ENCODE data around the gene STUB1.

The STUB1 gene

DNA sequence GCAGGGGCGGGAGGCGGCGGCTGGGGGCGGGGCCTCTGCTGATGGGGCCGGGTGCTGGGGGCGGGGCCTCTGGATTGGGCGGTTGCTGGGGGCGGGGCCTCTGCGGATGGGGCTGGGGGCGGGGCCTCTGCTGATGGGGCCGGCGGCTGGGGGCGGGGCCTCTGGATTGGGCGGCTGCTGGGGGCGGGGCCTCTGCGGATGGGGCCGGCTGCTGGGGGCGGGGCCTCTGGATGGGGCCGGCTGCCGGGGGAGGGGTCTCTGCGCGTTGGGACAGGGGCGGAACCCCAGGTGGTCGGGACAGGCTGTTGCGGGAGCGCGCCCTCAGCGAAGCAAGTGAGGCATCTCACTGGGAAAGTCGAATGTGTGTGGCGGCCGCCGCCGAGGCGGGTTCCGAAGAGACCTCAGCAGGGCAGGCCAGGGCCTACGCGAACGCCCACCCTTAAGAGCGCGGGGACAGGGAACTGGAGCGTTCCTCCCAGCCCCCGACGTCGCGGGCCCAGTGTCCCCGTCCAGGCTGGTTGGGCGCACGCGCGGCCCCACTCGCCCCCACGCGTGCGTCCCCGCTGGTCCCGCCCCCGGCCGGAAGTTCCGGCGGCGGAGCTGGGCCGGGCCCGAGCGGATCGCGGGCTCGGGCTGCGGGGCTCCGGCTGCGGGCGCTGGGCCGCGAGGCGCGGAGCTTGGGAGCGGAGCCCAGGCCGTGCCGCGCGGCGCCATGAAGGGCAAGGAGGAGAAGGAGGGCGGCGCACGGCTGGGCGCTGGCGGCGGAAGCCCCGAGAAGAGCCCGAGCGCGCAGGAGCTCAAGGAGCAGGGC, at the start of gene STUB1:
STUB1 (plus strand) TSS at position 597 of the 811 bp plus-strand sequence; CDS start at position 713, 116 bp downstream.
- CTCF ChIA-PET, result no interaction called here
- POLR2A ChIA-PET, result interaction anchor here (0.6 to 3.0 kb wide), 11 partner anchors 7 to 111 kb away, joined by 3 to 33 read pairs (median 5); partner anchors contain the start of genes ANTKMT, WDR24 and WDR90
- DNase-seq (ENCODE audit: extremely low spot score), result peak; percentile 80
- TF ChIP-seq SUZ12 (IDR thresholded peaks at IDR 0.05) (no peak), FOXM1 (IDR thresholded peaks at IDR 0.05; ENCODE audit: borderline replicate concordance) (0 out of 2 replicates have a peak, but pooled peaks have one; percentile 12), TARDBP (IDR thresholded peaks at IDR 0.05) (0 out of 2 replicates have a peak, but pooled peaks have one; percentile 28), SP1 (IDR thresholded peaks at IDR 0.05) (no peak), ARNT (IDR thresholded peaks at IDR 0.05) (no peak), NFRKB (IDR thresholded peaks at IDR 0.05) (no peak), ZNF384 (IDR thresholded peaks at IDR 0.05) (no peak), FOXK2 (IDR thresholded peaks at IDR 0.05) (no peak), PKNOX1 (IDR thresholded peaks at IDR 0.05) (no peak), ELF4 (IDR thresholded peaks at IDR 0.05) (no peak), FOXA1 (IDR thresholded peaks at IDR 0.05) (no peak), LEF1 (IDR thresholded peaks at IDR 0.05; ENCODE audit: borderline replicate concordance) (no peak), BHLHE40 (IDR thresholded peaks at IDR 0.05; ENCODE audit: borderline replicate concordance) (no peak), CTBP1 (IDR thresholded peaks at IDR 0.05; ENCODE audit: borderline replicate concordance) (no peak), HDGF (IDR thresholded peaks at IDR 0.05; ENCODE audit: borderline replicate concordance) (no peak), L3MBTL2 (conservative IDR thresholded peaks at IDR 0.05) (no peak)

- ChIA-PET POLR2A (no interaction called here), CTCF (no interaction called here)
- no peak for TF ChIP-seq ZNF384 (IDR thresholded peaks at IDR 0.05)
- TF ChIP-seq L3MBTL2 (conservative IDR thresholded peaks at IDR 0.05), result no peak
- no peak for TF ChIP-seq FOXK2 (IDR thresholded peaks at IDR 0.05)
- no peak for TF ChIP-seq ARNT (IDR thresholded peaks at IDR 0.05)
- TF ChIP-seq HDGF (IDR thresholded peaks at IDR 0.05; ENCODE audit: borderline replicate concordance), result no peak
- no peak for TF ChIP-seq SP1 (IDR thresholded peaks at IDR 0.05)
- no peak for TF ChIP-seq BHLHE40 (IDR thresholded peaks at IDR 0.05; ENCODE audit: borderline replicate concordance)
- no peak for TF ChIP-seq TARDBP (IDR thresholded peaks at IDR 0.05)
- TF ChIP-seq FOXA1 (IDR thresholded peaks at IDR 0.05), result no peak
- no peak for TF ChIP-seq SUZ12 (IDR thresholded peaks at IDR 0.05)
- no peak for TF ChIP-seq ELF4 (IDR thresholded peaks at IDR 0.05)
- no peak for TF ChIP-seq FOXM1 (IDR thresholded peaks at IDR 0.05; ENCODE audit: borderline replicate concordance)
- TF ChIP-seq PKNOX1 (IDR thresholded peaks at IDR 0.05), result no peak
- TF ChIP-seq LEF1 (IDR thresholded peaks at IDR 0.05; ENCODE audit: borderline replicate concordance), result no peak
- no peak for TF ChIP-seq NFRKB (IDR thresholded peaks at IDR 0.05)
- no peak for TF ChIP-seq CTBP1 (IDR thresholded peaks at IDR 0.05; ENCODE audit: borderline replicate concordance)
- DNase-seq (ENCODE audit: extremely low spot score), result no peak
Observed at GRCh38 chr16:630815-631405, 49.3 kb upstream of the STUB1 start, which contains the start of gene WFIKKN1. Gene WFIKKN1 (plus strand): TSS chr16:630985. CDS start chr16:631254, 269 bp downstream.

- ChIA-PET CTCF (no interaction called here), POLR2A (no interaction called here)
- TF ChIP-seq ZNF384 (IDR thresholded peaks at IDR 0.05) (no peak), LEF1 (IDR thresholded peaks at IDR 0.05; ENCODE audit: borderline replicate concordance) (no peak), BHLHE40 (IDR thresholded peaks at IDR 0.05; ENCODE audit: borderline replicate concordance) (no peak), FOXA1 (IDR thresholded peaks at IDR 0.05) (no peak), L3MBTL2 (conservative IDR thresholded peaks at IDR 0.05) (no peak), HDGF (IDR thresholded peaks at IDR 0.05; ENCODE audit: borderline replicate concordance) (no peak), ELF4 (IDR thresholded peaks at IDR 0.05) (no peak), FOXK2 (IDR thresholded peaks at IDR 0.05) (no peak), TARDBP (IDR thresholded peaks at IDR 0.05) (no peak), ARNT (IDR thresholded peaks at IDR 0.05) (no peak), PKNOX1 (IDR thresholded peaks at IDR 0.05) (no peak), NFRKB (IDR thresholded peaks at IDR 0.05) (no peak), SUZ12 (IDR thresholded peaks at IDR 0.05) (no peak), SP1 (IDR thresholded peaks at IDR 0.05) (no peak), FOXM1 (IDR thresholded peaks at IDR 0.05; ENCODE audit: borderline replicate concordance) (no peak), CTBP1 (IDR thresholded peaks at IDR 0.05; ENCODE audit: borderline replicate concordance) (no peak)
- DNase-seq (ENCODE audit: extremely low spot score), result no peak
Observed at GRCh38 chr16:631808-632358, 48.3 kb upstream of the STUB1 start.

DNA sequence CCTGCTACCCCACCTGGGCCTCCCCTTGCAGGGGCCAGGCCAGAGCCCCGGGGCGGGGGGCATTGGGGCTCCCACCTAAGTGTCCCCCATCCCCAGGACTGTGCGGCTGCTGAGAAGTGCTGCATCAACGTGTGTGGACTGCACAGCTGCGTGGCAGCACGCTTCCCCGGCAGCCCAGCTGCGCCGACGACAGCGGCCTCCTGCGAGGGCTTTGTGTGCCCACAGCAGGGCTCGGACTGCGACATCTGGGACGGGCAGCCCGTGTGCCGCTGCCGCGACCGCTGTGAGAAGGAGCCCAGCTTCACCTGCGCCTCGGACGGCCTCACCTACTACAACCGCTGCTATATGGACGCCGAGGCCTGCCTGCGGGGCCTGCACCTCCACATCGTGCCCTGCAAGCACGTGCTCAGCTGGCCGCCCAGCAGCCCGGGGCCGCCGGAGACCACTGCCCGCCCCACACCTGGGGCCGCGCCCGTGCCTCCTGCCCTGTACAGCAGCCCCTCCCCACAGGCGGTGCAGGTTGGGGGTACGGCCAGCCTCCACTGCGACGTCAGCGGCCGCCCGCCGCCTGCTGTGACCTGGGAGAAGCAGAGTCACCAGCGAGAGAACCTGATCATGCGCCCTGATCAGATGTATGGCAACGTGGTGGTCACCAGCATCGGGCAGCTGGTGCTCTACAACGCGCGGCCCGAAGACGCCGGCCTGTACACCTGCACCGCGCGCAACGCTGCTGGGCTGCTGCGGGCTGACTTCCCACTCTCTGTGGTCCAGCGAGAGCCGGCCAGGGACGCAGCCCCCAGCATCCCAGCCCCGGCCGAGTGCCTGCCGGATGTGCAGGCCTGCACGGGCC, 47.5 kb upstream of the STUB1 start:
- CTCF ChIA-PET, result no interaction called here
- TF ChIP-seq L3MBTL2 (conservative IDR thresholded peaks at IDR 0.05) (no peak), TARDBP (IDR thresholded peaks at IDR 0.05) (no peak), PKNOX1 (IDR thresholded peaks at IDR 0.05) (no peak), FOXK2 (IDR thresholded peaks at IDR 0.05) (no peak), ZNF384 (IDR thresholded peaks at IDR 0.05) (no peak)
- DNase-seq (ENCODE audit: extremely low spot score), result no peak
- POLR2A ChIA-PET, result no interaction called here

Data from HEK293T (cell line).